Fibroblast of lung (primary cell): Measurements from ENCODE around the gene BICRA. TPM values are rescaled to one million over a fixed set of nuclear protein-coding genes. Genes with fewer than 3 reads are reported as not detected.
"Not testable (repeated sequence)": the region's sequence is repeated elsewhere in the genome, so short reads cannot be mapped to it uniquely, and the experiment has no call there.

Source experiments
- DNase-seq, 2 donors: peaks; one replicate each; pipeline versions ENCODE4 v3.0.0 to v3.0.0-alpha.2; 2010; ENCODE audit warnings: low read depth in 2 of 2
- H2AFZ ChIP-seq: 2 replicates; pipeline ENCODE4 v1.5.1; 2012; ENCODE audit warnings: low read length, control low read depth, inconsistent platforms
- H3K27ac ChIP-seq: 2 replicates; pipeline ENCODE4 v1.5.1; 2011; ENCODE audit warnings: low read length, control low read depth; ENCODE audit not compliant: insufficient read depth
- H3K27me3 ChIP-seq: 2 replicates; pipeline ENCODE4 v1.5.1; 2011; ENCODE audit warnings: mild to moderate bottlenecking, low read length; ENCODE audit not compliant: control insufficient read depth, insufficient read depth
- H3K36me3 ChIP-seq: 2 replicates; pipeline ENCODE4 v1.5.1; 2011; ENCODE audit warnings: low read length; ENCODE audit not compliant: control insufficient read depth, insufficient read depth
- H3K4me1 ChIP-seq: 2 replicates; pipeline ENCODE4 v1.5.1; 2011; ENCODE audit warnings: low read length; ENCODE audit not compliant: control insufficient read depth, insufficient read depth; ENCODE audit errors: extremely low read depth
- H3K4me2 ChIP-seq: 2 replicates; pipeline ENCODE4 v1.5.1; 2011; ENCODE audit warnings: low read length, control low read depth; ENCODE audit not compliant: insufficient read depth; ENCODE audit errors: extremely low read depth
- H3K4me3 ChIP-seq, 4 experiments: fragments of 200-600 bp in 1 of 4; sonication (generic) in 1 of 4; replicated peaks in 1 of 4; 2 replicates each; pipeline ENCODE4 v1.5.1; 2011 to 2016; ENCODE audit warnings: low read length in 4 of 4, low read depth in 3 of 4, mild to moderate bottlenecking in 3 of 4, control low read depth in 2 of 4, inconsistent platforms in 1 of 4, mixed read lengths in 1 of 4; ENCODE audit not compliant: insufficient read depth in 1 of 4; ENCODE audit errors: control extremely low read depth in 1 of 4
- H3K79me2 ChIP-seq: 2 replicates; pipeline ENCODE4 v1.5.1; 2012; ENCODE audit warnings: mild to moderate bottlenecking, low read length, inconsistent platforms; ENCODE audit not compliant: control insufficient read depth, insufficient read depth
- H3K9ac ChIP-seq: 2 replicates; pipeline ENCODE4 v1.5.1; 2011; ENCODE audit warnings: mild to moderate bottlenecking, low read length, control low read depth; ENCODE audit not compliant: insufficient read depth
- H3K9me3 ChIP-seq: 2 replicates; pipeline ENCODE4 v1.5.1; 2012; ENCODE audit warnings: low read depth, low read length; ENCODE audit not compliant: control insufficient read depth, insufficient read depth
- H4K20me1 ChIP-seq: 2 replicates; pipeline ENCODE4 v1.5.1; 2011; ENCODE audit warnings: low read length; ENCODE audit not compliant: control insufficient read depth, insufficient read depth; ENCODE audit errors: extremely low read depth
- EZH2 ChIP-seq: IDR thresholded peaks from 2 replicates; pipeline ENCODE4 v1.5.1; 2012; ENCODE audit warnings: low read length, control low read depth, mild to moderate bottlenecking; ENCODE audit errors: missing control alignments
- polyA plus RNA-seq, 2 donors: library from polyadenylated mRNA; depleted of rRNA in 1 of 2; stranded (reverse) in 1 of 2; unstranded in 1 of 2; fragments of >200 nt; gene quantifications; 2 replicates each; pipeline ENCODE4 v1.2.1, GENCODE V29; 2011 to 2012; ENCODE audit warnings: missing spikeins in 1 of 2
- total RNA-seq: library from RNA; depleted of rRNA; stranded (reverse); fragments of >200 nt; gene quantifications from 2 replicates; pipeline ENCODE4 v1.2.1, GENCODE V29; 2014
- TF ChIP-seq, protein P1 (sequence below), 2 donors: IDR thresholded peaks in 1 of 2; conservative IDR thresholded peaks in 1 of 2; 1 replicate in 1 of 2; 2 replicates in 1 of 2; pipeline ENCODE4 v1.5.1; 2011 to 2012; ENCODE audit warnings: low read length in 2 of 2, control low read depth in 1 of 2, inconsistent platforms in 1 of 2, low read depth in 1 of 2, mild to moderate bottlenecking in 1 of 2

BICRA gene
- total and polyA plus RNA-seq, 2 donors (not counting 1 experiment from before 2014, with no cell fraction given) = 0.44 to 3.8 TPM

- Histone ChIP-seq H3K4me1 (peaks cover 24% of the 10 kb centered on the region), H4K20me1 (no peaks in the 10 kb centered on the region), H3K27ac (peak overlapping the region; percentile 96), H3K4me3 (no peak overlapping the region), H3K4me2 (no peak overlapping the region), H3K79me2 (peaks cover 47% of the 10 kb centered on the region), H3K27me3 (no peaks in the 10 kb centered on the region), H3K9ac (no peak overlapping the region), H3K9me3 (no peaks in the 10 kb centered on the region), H2AFZ (no peak overlapping the region), H3K36me3 (no peaks in the 10 kb centered on the region)
- TF ChIP-seq, protein P1, sequence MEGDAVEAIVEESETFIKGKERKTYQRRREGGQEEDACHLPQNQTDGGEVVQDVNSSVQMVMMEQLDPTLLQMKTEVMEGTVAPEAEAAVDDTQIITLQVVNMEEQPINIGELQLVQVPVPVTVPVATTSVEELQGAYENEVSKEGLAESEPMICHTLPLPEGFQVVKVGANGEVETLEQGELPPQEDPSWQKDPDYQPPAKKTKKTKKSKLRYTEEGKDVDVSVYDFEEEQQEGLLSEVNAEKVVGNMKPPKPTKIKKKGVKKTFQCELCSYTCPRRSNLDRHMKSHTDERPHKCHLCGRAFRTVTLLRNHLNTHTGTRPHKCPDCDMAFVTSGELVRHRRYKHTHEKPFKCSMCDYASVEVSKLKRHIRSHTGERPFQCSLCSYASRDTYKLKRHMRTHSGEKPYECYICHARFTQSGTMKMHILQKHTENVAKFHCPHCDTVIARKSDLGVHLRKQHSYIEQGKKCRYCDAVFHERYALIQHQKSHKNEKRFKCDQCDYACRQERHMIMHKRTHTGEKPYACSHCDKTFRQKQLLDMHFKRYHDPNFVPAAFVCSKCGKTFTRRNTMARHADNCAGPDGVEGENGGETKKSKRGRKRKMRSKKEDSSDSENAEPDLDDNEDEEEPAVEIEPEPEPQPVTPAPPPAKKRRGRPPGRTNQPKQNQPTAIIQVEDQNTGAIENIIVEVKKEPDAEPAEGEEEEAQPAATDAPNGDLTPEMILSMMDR (conservative IDR thresholded peaks at IDR 0.05 in 1 of 2, IDR thresholded peaks at IDR 0.05 in 1 of 2; ENCODE audit: low read depth in 1 of 2, low read length in 2 of 2) = no peak
- TF ChIP-seq EZH2 = no peak
- DNase-seq = no peak
Measured at GRCh38 chr19:47661611-47662010, 52.7 kb downstream of the BICRA start.

DNA sequence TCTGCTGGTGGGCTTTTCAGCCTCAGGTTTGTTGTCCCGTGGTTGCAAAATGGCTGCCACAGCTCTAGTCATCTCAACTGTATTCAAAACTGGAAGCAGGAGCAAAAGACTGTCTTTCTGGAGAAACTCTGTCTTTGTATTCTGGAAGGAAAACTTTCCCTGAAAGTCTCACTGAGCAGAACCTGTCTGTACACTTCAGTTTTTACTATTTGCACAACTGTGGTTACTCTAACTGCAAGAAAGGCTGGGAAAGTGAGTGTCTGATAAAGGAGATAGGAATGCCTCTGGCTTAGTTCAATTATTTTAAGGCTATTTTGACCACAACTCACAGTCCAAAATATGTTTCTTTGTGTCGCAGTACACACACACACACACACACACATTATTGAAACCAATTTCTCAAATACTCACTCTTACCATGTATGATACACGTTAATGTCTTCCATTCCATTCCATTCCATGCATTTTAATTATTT lies 54.5 kb downstream of the BICRA start:
- Histone ChIP-seq H3K9ac (peak overlapping the region; percentile 34), H3K4me2 (peak overlapping the region; percentile 58), H3K9me3 (no peaks in the 10 kb centered on the region), H3K4me1 (peaks cover 24% of the 10 kb centered on the region), H2AFZ (no peak overlapping the region), H4K20me1 (no peaks in the 10 kb centered on the region), H3K4me3 (peak overlapping the region in 3 of 4 experiments; percentile 1 to 31 (median 11)), H3K27me3 (no peaks in the 10 kb centered on the region), H3K27ac (peak overlapping the region; percentile 96), H3K36me3 (no peaks in the 10 kb centered on the region), H3K79me2 (peaks cover 51% of the 10 kb centered on the region)
- DNase-seq = peak; percentile 96 to 98
- TF ChIP-seq EZH2 = no peak
- TF ChIP-seq, protein P1 (conservative IDR thresholded peaks at IDR 0.05 in 1 of 2, IDR thresholded peaks at IDR 0.05 in 1 of 2; ENCODE audit: low read depth in 1 of 2, low read length in 2 of 2) = no peak

DNA sequence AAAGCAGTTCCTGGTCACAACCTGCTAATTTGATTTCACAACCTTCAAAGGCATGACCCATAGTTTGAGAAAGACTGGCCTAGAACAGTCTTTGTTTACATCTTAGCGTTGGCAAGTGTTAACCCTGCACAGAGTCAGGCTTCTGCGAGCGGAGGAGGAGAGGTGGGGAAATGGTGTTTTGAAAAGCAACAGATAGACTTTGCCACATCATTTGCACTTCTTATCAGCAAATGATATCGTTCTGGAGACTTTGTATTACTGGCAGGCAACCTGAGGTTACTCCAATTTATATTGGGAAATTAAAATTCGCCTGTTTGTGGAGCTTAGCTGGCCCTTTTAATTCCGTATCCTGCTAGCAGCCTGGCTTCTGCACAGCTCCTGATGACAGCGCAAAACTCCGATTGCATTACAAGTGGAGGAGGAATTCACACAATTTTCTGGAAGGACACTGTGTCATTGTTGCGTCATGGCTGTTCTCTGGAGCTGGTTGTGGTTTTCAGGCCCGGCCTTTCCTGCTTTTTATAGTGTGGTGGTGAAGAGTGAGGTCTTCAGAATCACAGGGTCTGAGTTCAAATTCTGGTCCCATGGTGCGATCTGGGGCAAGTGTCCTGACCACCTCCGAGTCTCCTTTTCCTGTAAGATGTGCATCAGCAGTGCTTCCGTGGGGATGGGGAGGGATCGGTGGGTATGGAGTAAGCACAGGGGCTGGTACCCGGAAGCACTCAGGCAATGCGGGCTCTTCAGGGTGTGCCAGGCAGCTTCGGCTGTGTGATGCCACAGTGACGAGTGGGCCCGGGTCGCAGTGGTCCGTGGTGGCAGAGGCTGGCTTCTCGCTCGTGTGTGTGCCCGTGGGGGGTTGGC lies 55.2 kb downstream of the BICRA start:
- Histone ChIP-seq H4K20me1 (no peaks in the 10 kb centered on the region), H3K4me2 (peak overlapping the region; percentile 53), H3K27me3 (no peaks in the 10 kb centered on the region), H3K9me3 (no peaks in the 10 kb centered on the region), H3K36me3 (no peaks in the 10 kb centered on the region), H2AFZ (no peak overlapping the region), H3K4me1 (peaks cover 24% of the 10 kb centered on the region), H3K4me3 (peak overlapping the region in 3 of 4 experiments; percentile 1 to 31 (median 20)), H3K27ac (peak overlapping the region; percentile 96), H3K9ac (peak overlapping the region; percentile 67), H3K79me2 (peaks cover 51% of the 10 kb centered on the region)
- DNase-seq = peak; percentile 99 to 100
- TF ChIP-seq, protein P1 (conservative IDR thresholded peaks at IDR 0.05 in 1 of 2, IDR thresholded peaks at IDR 0.05 in 1 of 2; ENCODE audit: low read depth in 1 of 2, low read length in 2 of 2) = no peak
- TF ChIP-seq EZH2 = no peak

- not testable (repeated sequence) for DNase-seq, H2AFZ ChIP-seq, H3K27ac ChIP-seq, H3K4me1 ChIP-seq, H4K20me1 ChIP-seq, H3K4me2 ChIP-seq, H3K27me3 ChIP-seq, H3K9me3 ChIP-seq, H3K9ac ChIP-seq, H3K4me3 ChIP-seq, H3K36me3 ChIP-seq
- peaks cover 34% of the 10 kb centered on the region for H3K79me2 ChIP-seq
Measured at GRCh38 chr19:47668556-47668955, 59.6 kb downstream of the BICRA start.
